K562 (cell line): ENCODE results near the gene EML1. TPM values are rescaled to one million over a fixed set of nuclear protein-coding genes. Genes with fewer than 3 reads are reported as not detected.

Experiments used
- ATAC-seq: fragments of 200-7000 bp; cut with Tn5 transposase; 3 replicates; pipeline ENCODE4 v1.9.1; 2020; ENCODE audit warnings: moderate library complexity
- BruUV-seq: library from RNA; stranded (reverse); fragments of 400-500 nt; replicated peaks from 2 replicates; lab custom pipeline; 2021; lab: Mats Ljungman, UMichigan
- CTCF ChIA-PET: fragments of 300-600 bp; formaldehyde crosslinking; extraction: SDS; loops from one replicate; lab custom pipeline; 2021; ENCODE audit warnings: low intra/inter-chr PET ratio; lab: Yijun Ruan, JAX
- POLR2A ChIA-PET: fragments of 300-600, 350-650 bp; sonication (Branson Sonifier 250); formaldehyde crosslinking; extraction: SDS; loops from one replicate; lab custom pipeline; 2021; ENCODE audit warnings: antibody characterized with exemption, inconsistent platforms; lab: Yijun Ruan, JAX
- DNase-seq, 4 experiments: peaks; one replicate each; pipeline versions ENCODE4 v3.0.0 to v3.0.0-alpha.2; 2011 to 2018; ENCODE audit warnings: low spot score in 3 of 4, mixed read lengths in 3 of 4; ENCODE audit errors: extremely low read depth in 1 of 4
- FAIRE-seq: peaks from 2 replicates; lab custom pipeline; 2011; peaks lifted over from hg19 to GRCh38; lab: Jason Lieb, UNC
- H2AFZ ChIP-seq: 2 replicates; pipeline ENCODE4 v1.6.0; 2011; ENCODE audit warnings: low read depth, low read length, control low read depth, inconsistent platforms
- H3K27ac ChIP-seq: fragments of 200-600 bp; 3 replicates; pipeline ENCODE4 v1.8.0; 2011; ENCODE audit warnings: low read depth, mild to moderate bottlenecking, control low read depth, inconsistent platforms, low read length, moderate library complexity, mixed read lengths; ENCODE audit errors: extremely low read depth
- H3K27me3 ChIP-seq, 2 experiments: fragments of 300-600 bp in 1 of 2; 2 replicates in 1 of 2; 3 replicates in 1 of 2; pipeline versions ENCODE4 v1.6.0 to v1.8.0; 2011; ENCODE audit warnings: inconsistent platforms in 2 of 2, low read length in 2 of 2, mild to moderate bottlenecking in 1 of 2, mixed read lengths in 1 of 2, moderate library complexity in 1 of 2; ENCODE audit not compliant: control insufficient read depth in 2 of 2, insufficient read depth in 2 of 2
- H3K36me3 ChIP-seq: fragments of 300-600 bp; 3 replicates; pipeline ENCODE4 v1.8.0; 2011; ENCODE audit warnings: mild to moderate bottlenecking, low read length, inconsistent platforms; ENCODE audit not compliant: control insufficient read depth, insufficient read depth
- H3K4me1 ChIP-seq, 2 experiments: fragments of 200-600 bp in 1 of 2; replicated peaks in 1 of 2; 2 replicates in 1 of 2; 3 replicates in 1 of 2; pipeline versions ENCODE4 v1.5.1 to v1.8.0; 2011; ENCODE audit warnings: inconsistent platforms in 2 of 2, low read length in 2 of 2, mild to moderate bottlenecking in 1 of 2, mixed read lengths in 1 of 2, moderate library complexity in 1 of 2; ENCODE audit not compliant: control insufficient read depth in 2 of 2, insufficient read depth in 2 of 2
- H3K4me2 ChIP-seq: 2 replicates; pipeline ENCODE4 v1.6.1; 2011; ENCODE audit warnings: low read length, control low read depth, inconsistent platforms, mixed read lengths; ENCODE audit not compliant: insufficient read depth
- H3K4me3 ChIP-seq: fragments of 200-600 bp; sonication (generic), shearing (Covaris generic); 2 replicates; pipeline ENCODE4 v1.5.1; 2016; ENCODE audit warnings: control low read depth, inconsistent platforms
- H3K79me2 ChIP-seq: fragments of 200-600 bp; 3 replicates; pipeline ENCODE4 v1.8.0; 2011; ENCODE audit warnings: low read length, inconsistent platforms; ENCODE audit not compliant: control insufficient read depth, insufficient read depth
- H3K9ac ChIP-seq, 2 experiments: 2 replicates each; pipeline versions ENCODE4 v1.6.0 to v1.6.1; 2011; ENCODE audit warnings: low read depth in 2 of 2, low read length in 2 of 2, control low read depth in 1 of 2, inconsistent platforms in 1 of 2, mild to moderate bottlenecking in 1 of 2, mixed read lengths in 1 of 2; ENCODE audit not compliant: insufficient read depth in 1 of 2
- H3K9me1 ChIP-seq: one replicate; pipeline ENCODE4 v1.6.0; 2011; ENCODE audit warnings: inconsistent platforms, mild to moderate bottlenecking, low read length, moderate library complexity; ENCODE audit not compliant: control insufficient read depth, insufficient read depth
- H3K9me3 ChIP-seq: replicated peaks from 2 replicates; pipeline ENCODE4 v1.5.1; 2011; ENCODE audit warnings: low read depth, low read length, inconsistent platforms; ENCODE audit not compliant: control insufficient read depth, insufficient read depth
- H4K20me1 ChIP-seq: replicated peaks from 2 replicates; pipeline ENCODE4 v1.6.1; 2011; ENCODE audit warnings: low read length, inconsistent platforms, mixed read lengths; ENCODE audit not compliant: control insufficient read depth, insufficient read depth
- CBX3 ChIP-seq, 2 experiments: IDR thresholded peaks; 1 replicate in 1 of 2; 2 replicates in 1 of 2; pipeline ENCODE4 v1.6.1; 2012; ENCODE audit warnings: inconsistent platforms in 2 of 2, low read length in 2 of 2, borderline replicate concordance in 1 of 2, control low read depth in 1 of 2
- ESRRA ChIP-seq: fragments of 450-650 bp; IDR thresholded peaks from 2 replicates; pipeline ENCODE4 v1.6.1; 2014; ENCODE audit warnings: low read depth, mild to moderate bottlenecking, moderate library complexity, borderline replicate concordance
- GABPB1 ChIP-seq: sonication (generic); formaldehyde crosslinking; IDR thresholded peaks from 2 replicates; pipeline ENCODE4 v1.8.0; 2022; ENCODE audit warnings: mild to moderate bottlenecking, missing genetic modification reagents
- PCBP1 ChIP-seq: fragments of 200-400 bp; formaldehyde crosslinking; IDR thresholded peaks from 2 replicates; pipeline ENCODE4 v1.6.1; 2018; ENCODE audit warnings: mild to moderate bottlenecking, low read depth, low read length; ENCODE audit not compliant: poor library complexity, severe bottlenecking
- PHF20 ChIP-seq: fragments of 450-650 bp; IDR thresholded peaks from 2 replicates; pipeline ENCODE4 v1.6.1; 2018; ENCODE audit not compliant: partially characterized antibody
- PURB ChIP-seq: sonication (generic); formaldehyde crosslinking; IDR thresholded peaks from 2 replicates; pipeline ENCODE4 v1.9.0; 2021; ENCODE audit warnings: low read depth, mild to moderate bottlenecking, missing genetic modification reagents
- SLC30A9 ChIP-seq: fragments of 250-450 bp; sonication (Bioruptor Pico); IDR thresholded peaks from 2 replicates; pipeline ENCODE4 v1.8.0; 2022; ENCODE audit warnings: mild to moderate bottlenecking, moderate library complexity
- ZBTB1 ChIP-seq: sonication (generic); formaldehyde crosslinking; IDR thresholded peaks from 2 replicates; pipeline ENCODE4 v1.8.1; 2023; ENCODE audit warnings: missing genetic modification reagents, low read depth, mild to moderate bottlenecking, borderline replicate concordance
- ZC3H8 ChIP-seq: fragments of 450-650 bp; IDR thresholded peaks from 2 replicates; pipeline ENCODE4 v1.6.1; 2017
- ZNF197 ChIP-seq: fragments of 200-800 bp; sonication (Bioruptor generic); IDR thresholded peaks from 2 replicates; pipeline ENCODE4 v1.6.1; 2016; ENCODE audit warnings: low read depth, missing genetic modification characterization, missing compliant biosample characterization
- WGBS: fragments of 100-300 bp; shearing (Covaris generic); methylation state at CpG from one replicate; pipeline ENCODE4 v1.1.6; 2016; ENCODE audit warnings: low coverage, mixed read lengths; ENCODE audit not compliant: insufficient coverage; ENCODE audit errors: missing lambda C conversion rate; 5-methylcytosine and 5-hydroxymethylcytosine counted together
- in situ Hi-C: fragments of 300-500 bp; cut with MboI; formaldehyde crosslinking; loops from 4 replicates; pipeline ENCODE4 v1.15.0; 2018; ENCODE audit warnings: inconsistent platforms, mixed read lengths
- intact Hi-C: fragments of 100-400 bp; cut with micrococcal nuclease; formaldehyde crosslinking; loops from 2 replicates; pipeline ENCODE4 v1.14.2; 2022
- polyA plus RNA-seq, 8 experiments: library from polyadenylated mRNA; depleted of rRNA in 4 of 8; stranded (reverse) in 5 of 8; unstranded in 3 of 8; fragments of >200 nt; fragmentation: Nextera tagmentation in 2 of 8; fragmentation: Illumina TruSeq in 1 of 8; extraction: Ambion mirVana in 2 of 8; extraction: Trizol in 1 of 8; gene quantifications; 2 replicates each; pipeline versions ENCODE4 v1.2.1 to v1.2.3, GENCODE V29; 2011 to 2014; ENCODE audit warnings: inconsistent platforms in 1 of 8, missing spikeins in 1 of 8
- total RNA-seq, 7 experiments: library from RNA; depleted of rRNA in 6 of 7; stranded (reverse); fragments of >200 nt in 6 of 7; fragmentation: Illumina TruSeq in 2 of 7; extraction: Trizol in 2 of 7; gene quantifications; 2 replicates each; pipeline versions ENCODE4 v1.2.1 to v1.2.3, GENCODE V29; 2011 to 2021; ENCODE audit warnings: low replicate concordance in 1 of 7
- TF ChIP-seq, protein P1 (sequence below): fragments of 250-450 bp; sonication (Bioruptor Pico); IDR thresholded peaks from 2 replicates; pipeline ENCODE4 v1.9.0; 2021; ENCODE audit warnings: mild to moderate bottlenecking, inconsistent platforms
- TF ChIP-seq, protein P2 (sequence below): fragments of 450-650 bp; IDR thresholded peaks from 2 replicates; pipeline ENCODE4 v1.6.1; 2018; ENCODE audit not compliant: partially characterized antibody
- TF ChIP-seq, protein P3 (sequence below): fragments of 150-350 bp; IDR thresholded peaks from 2 replicates; pipeline ENCODE4 v1.6.1; 2014; ENCODE audit warnings: low read depth, mild to moderate bottlenecking, low read length, borderline replicate concordance

Gene EML1
- total and polyA plus RNA-seq, 9 of the 15 experiments (the other 6 are each of a cell fraction or from before 2014, with no cell fraction given) = 0.01 to 0.35 (median 0.07) TPM; not detected in 2

DNA sequence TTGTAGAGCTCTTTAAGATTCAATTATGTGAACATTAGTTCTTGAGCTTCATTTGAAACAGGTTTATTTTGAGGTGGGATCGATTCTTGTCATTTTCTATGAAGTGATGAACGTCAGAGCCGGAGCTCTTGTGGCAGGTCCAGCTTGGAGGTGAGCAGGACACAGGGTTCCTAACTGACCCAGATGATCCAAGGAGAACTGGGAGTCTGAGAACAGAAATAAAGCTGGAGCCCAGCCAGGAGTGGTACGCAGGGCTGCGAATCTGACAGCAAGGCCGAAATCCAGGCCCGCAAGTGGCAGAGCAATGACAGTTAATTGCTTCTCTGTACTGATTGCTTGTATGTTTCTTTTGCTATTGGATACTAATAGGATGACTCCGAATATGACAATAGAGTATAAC lies 46.5 kb downstream of the EML1 start:
- no peaks in the 10 kb centered on the region for H3K9me3 ChIP-seq
- no peak overlapping the region for H3K27ac ChIP-seq
- no peaks in the 10 kb centered on the region for H4K20me1 ChIP-seq
- no peak overlapping the region for H3K4me3 ChIP-seq
- no peaks in the 10 kb centered on the region for H3K79me2 ChIP-seq
- POLR2A ChIA-PET = no interaction called here
- H3K9me1 ChIP-seq = no peaks in the 10 kb centered on the region
- peaks cover 0 to 6% of the 10 kb centered on the region in 2 experiments; a peak in 3 of 5 replicates for H3K27me3 ChIP-seq
- TF ChIP-seq CBX3 (IDR thresholded peaks at IDR 0.05; ENCODE audit: borderline replicate concordance in 1 of 2, low read length in 2 of 2) = no peak
- TF ChIP-seq ZC3H8 = no peak
- no peak for TF ChIP-seq PURB
- TF ChIP-seq SLC30A9 (CRISPR knock-in tag) = no peak
- TF ChIP-seq, protein P1, sequence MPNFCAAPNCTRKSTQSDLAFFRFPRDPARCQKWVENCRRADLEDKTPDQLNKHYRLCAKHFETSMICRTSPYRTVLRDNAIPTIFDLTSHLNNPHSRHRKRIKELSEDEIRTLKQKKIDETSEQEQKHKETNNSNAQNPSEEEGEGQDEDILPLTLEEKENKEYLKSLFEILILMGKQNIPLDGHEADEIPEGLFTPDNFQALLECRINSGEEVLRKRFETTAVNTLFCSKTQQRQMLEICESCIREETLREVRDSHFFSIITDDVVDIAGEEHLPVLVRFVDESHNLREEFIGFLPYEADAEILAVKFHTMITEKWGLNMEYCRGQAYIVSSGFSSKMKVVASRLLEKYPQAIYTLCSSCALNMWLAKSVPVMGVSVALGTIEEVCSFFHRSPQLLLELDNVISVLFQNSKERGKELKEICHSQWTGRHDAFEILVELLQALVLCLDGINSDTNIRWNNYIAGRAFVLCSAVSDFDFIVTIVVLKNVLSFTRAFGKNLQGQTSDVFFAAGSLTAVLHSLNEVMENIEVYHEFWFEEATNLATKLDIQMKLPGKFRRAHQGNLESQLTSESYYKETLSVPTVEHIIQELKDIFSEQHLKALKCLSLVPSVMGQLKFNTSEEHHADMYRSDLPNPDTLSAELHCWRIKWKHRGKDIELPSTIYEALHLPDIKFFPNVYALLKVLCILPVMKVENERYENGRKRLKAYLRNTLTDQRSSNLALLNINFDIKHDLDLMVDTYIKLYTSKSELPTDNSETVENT (CRISPR knock-in tag) = no peak
- no peak for TF ChIP-seq ESRRA
- TF ChIP-seq, protein P2, sequence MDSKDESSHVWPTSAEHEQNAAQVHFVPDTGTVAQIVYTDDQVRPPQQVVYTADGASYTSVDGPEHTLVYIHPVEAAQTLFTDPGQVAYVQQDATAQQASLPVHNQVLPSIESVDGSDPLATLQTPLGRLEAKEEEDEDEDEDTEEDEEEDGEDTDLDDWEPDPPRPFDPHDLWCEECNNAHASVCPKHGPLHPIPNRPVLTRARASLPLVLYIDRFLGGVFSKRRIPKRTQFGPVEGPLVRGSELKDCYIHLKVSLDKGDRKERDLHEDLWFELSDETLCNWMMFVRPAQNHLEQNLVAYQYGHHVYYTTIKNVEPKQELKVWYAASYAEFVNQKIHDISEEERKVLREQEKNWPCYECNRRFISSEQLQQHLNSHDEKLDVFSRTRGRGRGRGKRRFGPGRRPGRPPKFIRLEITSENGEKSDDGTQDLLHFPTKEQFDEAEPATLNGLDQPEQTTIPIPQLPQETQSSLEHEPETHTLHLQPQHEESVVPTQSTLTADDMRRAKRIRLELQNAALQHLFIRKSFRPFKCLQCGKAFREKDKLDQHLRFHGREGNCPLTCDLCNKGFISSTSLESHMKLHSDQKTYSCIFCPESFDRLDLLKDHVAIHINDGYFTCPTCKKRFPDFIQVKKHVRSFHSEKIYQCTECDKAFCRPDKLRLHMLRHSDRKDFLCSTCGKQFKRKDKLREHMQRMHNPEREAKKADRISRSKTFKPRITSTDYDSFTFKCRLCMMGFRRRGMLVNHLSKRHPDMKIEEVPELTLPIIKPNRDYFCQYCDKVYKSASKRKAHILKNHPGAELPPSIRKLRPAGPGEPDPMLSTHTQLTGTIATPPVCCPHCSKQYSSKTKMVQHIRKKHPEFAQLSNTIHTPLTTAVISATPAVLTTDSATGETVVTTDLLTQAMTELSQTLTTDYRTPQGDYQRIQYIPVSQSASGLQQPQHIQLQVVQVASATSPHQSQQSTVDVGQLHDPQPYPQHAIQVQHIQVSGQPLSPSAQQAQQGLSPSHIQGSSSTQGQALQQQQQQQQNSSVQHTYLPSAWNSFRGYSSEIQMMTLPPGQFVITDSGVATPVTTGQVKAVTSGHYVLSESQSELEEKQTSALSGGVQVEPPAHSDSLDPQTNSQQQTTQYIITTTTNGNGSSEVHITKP = no peak
- TF ChIP-seq GABPB1 (CRISPR knock-in tag) = no peak
- TF ChIP-seq PCBP1 = no peak
- TF ChIP-seq ZBTB1 (CRISPR knock-in tag) = no peak
- TF ChIP-seq ZNF197 (CRISPR knock-in tag) = no peak
- TF ChIP-seq, protein P3, sequence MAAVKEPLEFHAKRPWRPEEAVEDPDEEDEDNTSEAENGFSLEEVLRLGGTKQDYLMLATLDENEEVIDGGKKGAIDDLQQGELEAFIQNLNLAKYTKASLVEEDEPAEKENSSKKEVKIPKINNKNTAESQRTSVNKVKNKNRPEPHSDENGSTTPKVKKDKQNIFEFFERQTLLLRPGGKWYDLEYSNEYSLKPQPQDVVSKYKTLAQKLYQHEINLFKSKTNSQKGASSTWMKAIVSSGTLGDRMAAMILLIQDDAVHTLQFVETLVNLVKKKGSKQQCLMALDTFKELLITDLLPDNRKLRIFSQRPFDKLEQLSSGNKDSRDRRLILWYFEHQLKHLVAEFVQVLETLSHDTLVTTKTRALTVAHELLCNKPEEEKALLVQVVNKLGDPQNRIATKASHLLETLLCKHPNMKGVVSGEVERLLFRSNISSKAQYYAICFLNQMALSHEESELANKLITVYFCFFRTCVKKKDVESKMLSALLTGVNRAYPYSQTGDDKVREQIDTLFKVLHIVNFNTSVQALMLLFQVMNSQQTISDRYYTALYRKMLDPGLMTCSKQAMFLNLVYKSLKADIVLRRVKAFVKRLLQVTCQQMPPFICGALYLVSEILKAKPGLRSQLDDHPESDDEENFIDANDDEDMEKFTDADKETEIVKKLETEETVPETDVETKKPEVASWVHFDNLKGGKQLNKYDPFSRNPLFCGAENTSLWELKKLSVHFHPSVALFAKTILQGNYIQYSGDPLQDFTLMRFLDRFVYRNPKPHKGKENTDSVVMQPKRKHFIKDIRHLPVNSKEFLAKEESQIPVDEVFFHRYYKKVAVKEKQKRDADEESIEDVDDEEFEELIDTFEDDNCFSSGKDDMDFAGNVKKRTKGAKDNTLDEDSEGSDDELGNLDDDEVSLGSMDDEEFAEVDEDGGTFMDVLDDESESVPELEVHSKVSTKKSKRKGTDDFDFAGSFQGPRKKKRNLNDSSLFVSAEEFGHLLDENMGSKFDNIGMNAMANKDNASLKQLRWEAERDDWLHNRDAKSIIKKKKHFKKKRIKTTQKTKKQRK = no peak
- TF ChIP-seq PHF20 = no peak
- TF ChIP-seq, all 486 proteins: peak for 0
- BruUV-seq = no TSS peak
- H3K9ac ChIP-seq = no peak overlapping the region
- intact Hi-C loops (no loop called here), in situ Hi-C loops (no loop called here)
- no peak overlapping the region for H3K4me2 ChIP-seq
- H2AFZ ChIP-seq = no peak overlapping the region
- H3K4me1 ChIP-seq = no peaks in the 10 kb centered on the region
- CTCF ChIA-PET = no interaction called here
- WGBS = 4% methylated on average over 8 of the region's 8 CpGs
- no peak for ATAC-seq
- no peak for DNase-seq
- FAIRE-seq = no peak
- no peaks in the 10 kb centered on the region for H3K36me3 ChIP-seq
